NCI-H69 (cell line): ENCODE results near the gene MARCKSL1.
"Not testable (repeated sequence)": the region's sequence is repeated elsewhere in the genome, so short reads cannot be mapped to it uniquely, and the experiment has no call there.

ENCODE experiments used
- DNase-seq: peaks from one replicate; lab custom pipeline; 2025; lab: John Stamatoyannopoulos, UW

Gene MARCKSL1, protein sequence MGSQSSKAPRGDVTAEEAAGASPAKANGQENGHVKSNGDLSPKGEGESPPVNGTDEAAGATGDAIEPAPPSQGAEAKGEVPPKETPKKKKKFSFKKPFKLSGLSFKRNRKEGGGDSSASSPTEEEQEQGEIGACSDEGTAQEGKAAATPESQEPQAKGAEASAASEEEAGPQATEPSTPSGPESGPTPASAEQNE

DNA sequence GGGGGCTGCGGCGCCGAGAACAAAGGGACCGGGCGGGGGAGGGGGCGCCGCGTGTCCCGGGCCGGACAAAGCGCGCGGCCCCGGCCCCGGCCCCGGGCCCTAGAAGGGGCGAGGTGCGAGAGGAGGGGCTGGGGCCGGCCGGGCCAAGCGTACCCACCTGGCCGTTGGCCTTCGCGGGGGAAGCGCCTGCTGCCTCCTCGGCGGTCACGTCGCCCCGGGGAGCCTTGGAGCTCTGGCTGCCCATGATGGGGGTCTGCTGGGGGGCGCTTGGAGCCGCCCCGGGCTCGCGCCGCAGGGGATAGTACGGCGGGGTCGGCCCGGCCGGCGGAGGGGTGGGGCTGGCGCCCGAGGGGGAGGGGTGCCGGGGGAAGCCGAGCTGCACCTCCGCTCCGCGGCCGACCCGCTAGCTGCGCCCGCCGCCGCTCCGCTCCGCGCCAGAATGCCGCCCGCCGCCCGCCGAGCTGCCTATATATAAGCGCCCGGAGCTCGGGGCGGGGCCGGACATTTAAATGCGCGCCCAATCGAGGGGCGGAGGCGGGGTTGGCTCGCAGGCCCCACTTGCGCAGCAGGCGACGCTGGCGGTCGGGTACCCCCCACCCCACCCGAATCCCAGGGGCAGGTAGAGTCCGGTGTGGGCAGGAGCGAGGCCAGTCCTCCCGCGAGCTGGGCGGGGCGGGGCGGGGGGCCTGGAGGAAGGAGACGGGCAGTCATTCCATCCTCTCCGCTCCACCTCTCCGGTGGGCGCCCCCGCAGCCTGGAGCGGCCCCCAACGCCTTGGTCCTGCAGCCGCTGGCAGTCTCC, at the start of gene MARCKSL1:
Gene MARCKSL1 (minus strand): TSS at position 444 of the 801 bp plus-strand sequence. CDS start 200 bp downstream, at position 244.
- DNase-seq: peak; percentile 82

DNA sequence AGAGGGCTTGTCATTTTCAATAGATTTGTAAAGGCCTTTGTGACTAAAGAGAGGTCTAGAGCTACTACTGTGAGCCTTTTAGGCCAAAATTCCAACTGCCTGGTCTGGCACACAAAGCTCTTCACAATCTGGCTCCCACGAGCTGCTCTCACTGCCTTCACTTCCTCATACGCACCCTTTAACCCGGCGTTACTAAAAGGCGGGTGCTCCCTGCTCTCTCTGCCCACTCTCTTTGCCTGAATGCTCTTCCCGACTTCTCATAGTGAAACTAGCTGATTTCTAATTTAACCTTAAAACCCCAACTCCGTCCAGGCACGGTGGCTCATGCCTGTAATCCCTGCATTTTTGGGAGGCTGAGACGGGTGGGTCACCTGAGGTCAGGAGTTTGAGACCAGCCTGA, 44.0 kb upstream of the MARCKSL1 start:
- no peak for DNase-seq

DNA sequence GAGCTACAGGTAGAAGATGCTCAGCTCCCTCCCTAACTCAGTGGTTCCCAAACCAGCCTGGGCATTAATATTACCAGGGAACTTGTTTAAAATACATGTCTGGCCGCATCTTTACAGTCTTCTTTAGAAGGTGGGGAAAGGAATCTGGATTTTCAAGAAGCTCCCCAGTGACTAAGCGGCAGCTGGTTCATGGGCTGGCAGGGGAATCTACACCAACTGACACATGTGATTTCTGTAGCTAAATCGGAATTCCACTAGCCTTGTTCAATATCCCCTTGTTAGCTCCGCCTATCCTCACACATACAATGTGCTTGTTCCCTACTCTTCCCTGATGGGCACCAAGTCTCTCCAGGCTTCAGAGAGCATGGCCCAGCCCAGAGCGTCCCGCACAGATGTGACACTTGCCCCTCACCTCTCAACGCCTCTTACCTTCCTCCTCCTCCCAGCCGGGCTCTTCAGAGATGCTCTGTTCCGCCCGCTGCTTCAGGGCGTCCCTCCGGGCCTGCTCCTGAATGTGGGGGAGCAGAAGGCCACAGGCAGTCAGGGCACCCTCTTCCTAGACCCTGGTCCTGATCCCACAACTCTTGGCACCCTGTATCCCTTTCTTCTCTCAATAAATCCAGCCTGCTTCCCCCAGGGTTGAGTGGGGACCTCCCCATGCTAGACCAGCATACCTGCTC, 41.6 kb upstream of the MARCKSL1 start:
- no peak for DNase-seq

DNA sequence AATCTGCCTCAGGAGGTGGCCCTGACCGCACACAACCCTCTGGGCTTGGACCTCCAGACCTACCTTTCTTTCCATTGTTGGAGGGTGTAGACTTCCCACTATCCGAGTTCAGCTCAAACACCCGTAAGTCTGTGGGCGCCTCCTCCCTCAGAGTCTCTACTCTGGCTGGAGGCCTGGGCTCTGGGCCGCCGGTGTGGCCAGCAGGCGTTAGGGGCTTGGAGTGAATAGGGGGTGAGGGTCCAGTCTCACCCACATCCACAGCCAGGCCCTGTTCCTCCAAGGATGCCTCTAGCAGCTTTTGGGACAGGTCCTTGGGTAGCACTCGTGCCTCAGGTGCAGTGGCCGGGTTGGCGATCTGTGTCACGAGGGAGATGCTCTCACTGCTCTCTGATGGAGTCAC, 40.2 kb upstream of the MARCKSL1 start:
- DNase-seq: no peak

DNA sequence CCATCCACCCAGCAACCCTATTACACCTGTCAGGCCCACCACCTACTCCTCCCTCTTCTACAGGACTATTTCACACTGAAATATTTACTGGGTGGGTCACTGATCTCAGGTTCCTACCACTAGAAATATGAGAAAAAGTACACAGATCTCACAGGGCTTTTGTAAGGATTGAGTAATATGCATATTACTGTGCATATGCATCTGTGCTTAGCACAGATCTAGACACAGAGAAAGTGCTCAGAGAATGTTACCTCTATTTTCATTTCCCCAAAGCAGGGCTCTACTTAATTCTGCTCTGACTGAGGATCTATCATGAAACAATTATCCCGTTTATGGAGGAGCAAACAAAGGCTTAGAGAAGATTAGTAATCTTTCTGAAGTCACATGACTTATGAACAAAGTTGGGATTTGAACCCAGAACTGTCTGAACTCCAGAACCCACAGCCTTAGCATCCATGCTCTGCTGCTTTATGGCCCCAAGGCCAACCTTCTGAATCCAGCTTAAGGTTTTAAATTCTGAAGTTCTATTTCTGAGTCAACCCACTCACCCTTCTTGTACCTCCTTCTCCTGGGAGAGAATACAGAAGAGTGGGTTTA, 38.1 kb upstream of the MARCKSL1 start:
- DNase-seq: no peak

DNA sequence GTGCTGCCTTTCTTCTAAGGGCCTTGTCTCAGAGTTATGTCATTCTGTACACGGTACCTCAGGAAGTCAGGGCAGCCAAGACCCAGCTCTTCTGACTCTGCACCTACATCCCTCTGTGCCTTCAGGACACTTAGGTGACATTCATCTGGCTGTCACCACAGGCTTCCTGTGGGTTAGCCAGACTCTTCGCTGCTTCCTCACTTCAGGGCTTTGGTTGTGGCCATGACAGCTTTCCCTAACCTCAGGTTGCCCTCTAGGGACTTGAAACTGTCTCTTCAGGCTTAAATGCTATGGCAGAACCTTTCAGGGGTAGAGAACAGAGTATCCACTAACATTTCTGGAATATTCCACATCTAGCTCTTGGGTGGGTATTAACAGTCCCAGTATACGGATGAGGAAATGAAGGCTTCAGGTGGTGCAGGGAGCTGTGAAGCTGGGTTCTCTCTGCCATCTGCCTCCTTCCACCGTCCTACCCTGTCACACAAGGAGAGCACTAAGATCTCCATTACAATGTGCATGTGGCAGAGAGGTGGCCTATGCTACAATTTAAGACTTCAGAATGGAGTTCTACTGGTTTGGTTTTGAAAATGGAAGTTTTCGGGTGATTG, 36.2 kb upstream of the MARCKSL1 start:
- DNase-seq: no peak

DNA sequence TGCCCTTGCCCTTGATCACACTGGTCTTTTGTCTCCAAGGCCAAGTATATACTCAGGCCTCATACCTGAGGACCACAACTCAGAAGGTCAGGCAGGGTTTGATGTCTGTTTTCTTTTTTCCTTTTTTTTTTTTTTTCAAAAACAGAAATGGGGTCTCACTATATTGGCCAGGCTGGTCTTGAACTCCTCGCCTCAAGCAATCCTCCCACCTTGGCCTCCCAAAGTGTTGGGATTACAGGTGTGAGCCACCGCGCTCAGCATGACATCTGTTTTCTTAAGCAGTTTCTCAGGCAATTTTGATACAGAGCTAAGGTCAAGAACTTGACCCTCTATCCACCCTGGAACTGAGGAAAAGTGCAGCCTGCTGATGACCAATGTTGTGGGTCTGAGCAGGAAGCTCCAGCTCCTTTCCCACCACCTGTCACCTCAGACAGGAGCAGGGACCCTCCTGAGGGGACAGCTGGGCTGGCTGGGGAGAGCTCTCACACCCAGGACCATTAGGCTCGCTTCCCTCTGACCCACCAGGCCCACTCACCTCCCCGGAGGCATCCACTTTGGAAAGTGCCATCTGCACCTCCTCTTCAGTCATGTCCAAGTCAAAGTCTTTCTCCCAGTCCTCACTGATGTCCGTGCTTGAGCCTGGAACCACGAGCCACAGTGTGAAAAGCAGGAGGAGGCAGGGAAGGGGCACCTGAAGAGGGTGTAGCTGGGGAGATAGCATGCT, 32.0 kb upstream of the MARCKSL1 start:
- DNase-seq: no peak

DNA sequence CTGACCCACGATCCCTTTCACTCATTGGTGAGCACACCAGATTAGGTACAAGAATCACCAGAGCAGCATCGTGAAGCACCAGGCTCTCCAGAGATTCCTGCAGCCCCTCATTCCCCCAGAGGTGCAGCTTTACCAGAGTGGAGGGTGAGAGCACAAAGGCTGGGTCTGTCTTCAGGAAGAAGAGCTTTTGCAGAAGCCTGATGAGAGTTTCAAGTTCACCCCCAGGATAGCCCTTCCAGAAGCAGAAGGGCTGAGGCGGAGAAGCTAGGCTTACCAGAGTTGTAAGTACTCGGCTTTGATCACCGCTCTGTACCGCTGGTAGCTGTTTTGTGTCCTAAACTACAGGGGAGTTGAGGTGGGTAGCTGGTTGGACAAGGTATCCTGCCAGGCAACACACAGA, 29.4 kb upstream of the MARCKSL1 start:
- DNase-seq: no peak

DNA sequence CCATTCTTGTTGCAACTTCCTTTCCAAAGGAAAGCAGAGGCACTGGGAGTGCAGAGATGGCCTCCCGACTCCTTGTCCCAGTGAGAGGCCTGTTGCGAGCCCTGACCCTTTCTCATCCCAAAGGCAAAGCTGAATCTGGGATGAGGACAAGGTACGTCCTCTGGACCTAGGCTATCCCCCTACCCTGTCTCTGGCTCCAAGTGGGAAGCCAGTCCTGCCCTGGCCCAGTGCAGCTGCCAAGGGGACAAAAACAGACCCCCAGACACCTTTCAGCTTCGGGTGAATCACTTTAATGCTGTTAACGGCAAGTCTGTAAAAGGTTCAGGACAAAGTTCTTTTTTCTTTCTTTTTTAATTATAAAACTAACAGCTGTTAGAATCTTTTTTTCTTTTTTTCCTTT, 28.8 kb upstream of the MARCKSL1 start:
- DNase-seq: no peak

DNA sequence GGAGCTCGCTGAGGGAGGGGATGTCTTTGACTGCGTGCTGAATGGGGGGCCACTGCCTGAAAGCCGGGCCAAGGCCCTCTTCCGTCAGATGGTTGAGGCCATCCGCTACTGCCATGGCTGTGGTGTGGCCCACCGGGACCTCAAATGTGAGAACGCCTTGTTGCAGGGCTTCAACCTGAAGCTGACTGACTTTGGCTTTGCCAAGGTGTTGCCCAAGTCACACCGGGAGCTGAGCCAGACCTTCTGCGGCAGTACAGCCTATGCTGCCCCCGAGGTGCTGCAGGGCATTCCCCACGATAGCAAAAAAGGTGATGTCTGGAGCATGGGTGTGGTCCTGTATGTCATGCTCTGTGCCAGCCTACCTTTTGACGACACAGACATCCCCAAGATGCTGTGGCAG, 27.7 kb upstream of the MARCKSL1 start:
- DNase-seq: no peak

DNA sequence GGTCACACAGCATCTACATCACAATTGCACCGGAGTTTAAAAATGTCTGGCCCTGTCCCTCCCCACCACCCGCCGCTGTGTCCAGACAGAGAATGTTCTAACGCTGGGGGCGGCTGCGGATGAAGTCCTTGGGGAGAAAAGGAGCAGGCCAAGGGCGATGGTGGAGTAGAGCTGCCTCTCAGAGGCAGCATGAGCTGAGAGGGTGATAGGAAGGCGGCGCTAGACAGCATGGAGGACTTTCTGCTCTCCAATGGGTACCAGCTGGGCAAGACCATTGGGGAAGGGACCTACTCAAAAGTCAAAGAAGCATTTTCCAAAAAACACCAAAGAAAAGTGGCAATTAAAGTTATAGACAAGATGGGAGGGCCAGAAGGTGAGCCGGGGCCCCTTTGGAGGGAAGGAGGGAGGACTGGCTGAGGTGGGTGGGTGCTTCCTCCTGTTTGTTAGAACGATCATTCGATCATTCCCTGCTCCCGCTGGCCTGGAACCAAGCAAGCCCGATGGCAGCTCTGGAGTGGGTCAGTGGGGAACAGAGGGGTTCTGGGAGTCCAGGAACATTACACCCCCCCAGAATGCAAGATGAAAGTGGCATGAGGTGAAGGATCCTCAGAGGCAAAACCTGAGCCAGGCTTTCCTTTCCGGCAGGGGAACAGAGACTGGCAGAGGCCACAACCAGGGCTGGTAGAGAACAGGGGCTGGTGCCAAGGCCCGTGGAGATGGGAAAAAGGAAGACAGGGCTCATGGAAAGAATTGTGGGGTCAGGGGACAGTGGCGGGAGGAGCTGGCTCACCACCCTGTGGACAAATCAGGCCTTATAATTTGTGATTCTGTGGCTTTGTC, 26.7 kb upstream of the MARCKSL1 start, which contains the start of the genes FAM229A and TSSK3:
Gene FAM229A (minus strand): TSS at position 12 of the 840 bp plus-strand sequence. CDS start 394 bp downstream, outside the sequence.
Gene TSSK3 (plus strand): TSS at position 66 of the 840 bp plus-strand sequence. CDS start 163 bp downstream, at position 229.
- DNase-seq: no peak

DNA sequence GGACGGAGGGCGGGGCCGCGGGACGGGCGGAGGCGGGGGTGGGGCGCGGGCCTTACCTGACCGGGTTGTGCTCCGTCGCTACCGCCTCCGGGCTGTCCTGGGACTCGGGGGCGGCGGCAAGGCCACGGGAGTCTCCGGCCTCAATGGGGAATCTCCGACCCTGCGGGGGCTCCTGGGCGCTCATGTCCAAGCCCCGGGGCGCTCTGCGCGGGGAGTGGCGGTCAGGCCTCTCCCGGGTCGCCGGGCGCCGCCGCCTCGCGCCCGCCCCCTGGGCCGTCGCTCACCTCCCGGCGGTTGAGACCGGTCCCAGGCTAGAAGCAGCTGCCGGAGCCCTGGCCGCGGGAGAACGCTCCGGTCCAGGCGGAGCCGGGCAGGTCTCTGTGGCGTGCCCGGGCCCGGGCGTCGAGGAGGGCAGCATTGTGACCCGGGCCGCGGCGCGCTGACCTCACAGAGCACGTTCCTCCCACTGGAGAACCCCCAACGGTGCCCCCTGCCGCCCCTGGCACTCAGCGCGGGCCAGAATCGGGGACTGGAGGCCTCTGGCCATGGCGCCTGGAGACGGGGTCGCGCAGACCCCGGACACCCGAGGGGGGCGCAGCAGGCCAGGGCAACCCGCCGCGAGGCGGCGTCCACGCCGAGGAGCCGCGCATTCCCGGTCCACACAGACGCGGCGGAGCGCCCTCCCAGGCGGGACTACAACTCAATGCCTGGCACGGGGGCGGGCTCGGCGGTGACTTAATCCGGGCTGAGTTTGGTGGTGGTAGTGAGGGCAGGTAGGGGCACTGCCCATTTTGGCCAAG, 25.8 kb upstream of the MARCKSL1 start:
- peak; percentile 27 for DNase-seq

DNA sequence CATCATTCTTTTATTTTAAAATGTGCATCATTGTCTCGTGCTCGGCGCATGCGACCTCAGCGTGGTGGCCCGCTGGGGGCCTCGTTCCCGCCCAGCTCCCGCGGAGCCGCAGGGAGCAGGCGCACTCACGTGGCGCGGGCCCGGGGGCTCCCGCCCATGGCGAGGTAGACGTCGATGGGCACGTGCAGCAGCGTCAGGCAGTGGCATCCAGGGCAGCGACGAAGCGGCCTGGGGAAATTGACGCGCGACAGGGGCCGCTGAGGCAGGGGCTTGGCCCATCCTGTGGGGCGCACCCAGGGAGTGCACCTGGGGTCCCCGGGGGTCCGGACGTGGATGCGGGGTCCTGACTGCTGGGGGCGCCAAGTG, 25.3 kb upstream of the MARCKSL1 start:
- DNase-seq: no peak

DNA sequence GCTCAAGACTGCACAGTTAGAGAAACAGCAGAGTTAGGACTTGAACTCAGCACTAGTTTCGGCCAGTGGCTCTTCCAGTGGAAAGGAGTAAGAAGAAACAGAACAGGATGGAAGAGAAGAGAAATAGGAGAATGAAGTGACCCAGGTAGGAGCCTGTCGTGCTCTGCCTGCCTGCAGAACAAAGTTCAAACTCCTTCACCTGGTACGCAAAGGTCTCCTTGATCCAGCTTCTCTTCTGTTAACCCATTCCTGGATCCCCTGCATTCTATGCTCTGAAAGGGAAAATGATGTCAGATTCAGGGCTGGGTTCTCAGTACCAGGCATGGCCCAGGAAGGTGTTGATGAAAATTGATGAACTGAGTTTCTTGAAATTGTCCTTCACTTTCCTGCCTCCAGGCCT, 22.4 kb upstream of the MARCKSL1 start:
- DNase-seq: no peak

DNA sequence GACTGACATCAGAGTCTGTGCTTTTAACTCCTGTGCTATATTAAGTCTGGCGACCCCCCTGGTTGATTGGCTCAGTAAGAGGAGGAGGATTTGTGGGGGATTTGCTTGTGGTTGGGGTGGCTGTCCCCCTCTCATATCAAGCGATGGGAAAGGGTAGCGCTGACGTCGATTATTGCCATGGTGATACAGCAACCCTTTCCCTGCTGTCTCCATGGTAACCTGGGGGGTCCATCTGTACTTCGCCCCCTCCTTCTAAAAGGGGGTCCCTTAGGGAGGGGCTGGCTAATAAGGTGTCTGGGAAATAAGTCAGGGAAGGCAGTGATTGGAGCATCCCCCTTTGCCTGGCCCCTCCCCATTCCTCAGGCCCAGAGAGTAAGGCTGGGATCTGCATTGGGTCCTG, 21.6 kb upstream of the MARCKSL1 start:
- no peak for DNase-seq

DNA sequence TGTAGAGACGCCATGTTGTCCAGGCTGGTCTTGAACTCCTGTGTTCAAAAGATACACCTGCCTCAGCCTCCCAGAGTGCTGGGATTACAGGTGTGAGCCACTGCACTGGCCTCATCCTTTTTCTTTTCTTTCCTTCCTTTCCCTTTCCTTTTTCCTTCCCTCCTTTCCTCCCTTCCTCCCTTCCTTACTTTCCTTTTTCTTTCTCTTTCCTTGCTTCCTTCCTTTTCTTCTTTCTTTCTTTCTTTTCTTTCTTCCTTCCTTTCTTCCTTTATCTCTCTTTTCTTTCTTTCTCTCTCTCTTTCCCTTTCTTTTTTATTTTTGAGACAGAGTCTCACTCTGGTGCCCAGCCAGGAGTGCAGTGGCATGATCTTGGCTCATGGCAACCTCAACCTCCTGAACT, 20.4 kb upstream of the MARCKSL1 start:
- DNase-seq: no peak

DNA sequence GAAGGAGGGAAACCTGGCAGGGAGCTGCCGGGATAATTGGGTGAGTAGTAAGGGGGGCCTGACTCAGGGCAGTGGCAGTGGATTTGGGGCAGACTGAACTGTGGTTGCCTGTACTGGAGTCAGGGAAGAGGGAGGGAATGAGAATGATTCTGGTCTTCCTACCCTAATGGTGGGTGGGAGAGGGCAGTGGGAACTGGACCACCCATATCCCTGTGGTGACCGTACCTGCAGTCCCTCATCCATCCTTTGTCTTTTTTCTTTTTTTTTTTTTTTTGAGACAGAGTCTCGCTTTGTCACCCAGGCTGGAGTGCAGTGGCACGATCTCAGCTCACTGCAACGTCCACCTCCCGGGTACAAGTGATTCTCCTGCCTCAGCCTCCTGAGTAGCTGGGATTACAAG, 19.7 kb upstream of the MARCKSL1 start:
- not testable (repeated sequence) for DNase-seq

DNA sequence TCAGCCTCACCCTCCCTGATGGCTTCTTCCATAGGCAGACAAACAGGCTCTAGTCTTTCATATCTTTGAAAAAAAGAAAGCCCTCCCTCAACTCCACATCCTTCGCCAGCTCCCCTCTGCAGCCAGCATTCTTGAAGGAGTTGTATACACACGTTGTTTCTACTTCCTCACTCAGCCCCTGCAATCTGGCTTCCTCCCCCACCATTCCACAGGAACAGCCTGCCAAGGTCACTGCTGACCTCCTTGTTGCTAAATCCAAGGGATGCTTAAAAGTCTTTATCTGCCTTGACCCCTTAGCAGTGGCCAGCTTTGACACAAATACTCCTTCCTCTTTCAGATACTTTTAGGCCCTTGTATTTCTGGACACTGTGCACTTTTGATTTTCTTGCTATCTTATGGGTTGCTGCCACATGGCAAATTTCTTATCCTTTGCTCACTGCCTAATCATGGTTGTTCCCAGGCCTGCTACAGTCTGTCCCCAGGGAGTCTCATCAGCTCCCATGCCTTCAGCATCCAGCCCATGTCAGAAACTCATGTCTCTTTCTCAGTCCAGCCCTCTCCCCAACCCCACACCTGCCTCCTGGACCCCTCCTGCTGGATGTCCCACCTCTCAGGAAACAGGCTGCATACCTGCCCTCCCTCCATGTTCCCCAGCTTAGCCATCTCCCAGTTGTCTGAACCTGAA, 18.0 kb upstream of the MARCKSL1 start:
- no peak for DNase-seq

DNA sequence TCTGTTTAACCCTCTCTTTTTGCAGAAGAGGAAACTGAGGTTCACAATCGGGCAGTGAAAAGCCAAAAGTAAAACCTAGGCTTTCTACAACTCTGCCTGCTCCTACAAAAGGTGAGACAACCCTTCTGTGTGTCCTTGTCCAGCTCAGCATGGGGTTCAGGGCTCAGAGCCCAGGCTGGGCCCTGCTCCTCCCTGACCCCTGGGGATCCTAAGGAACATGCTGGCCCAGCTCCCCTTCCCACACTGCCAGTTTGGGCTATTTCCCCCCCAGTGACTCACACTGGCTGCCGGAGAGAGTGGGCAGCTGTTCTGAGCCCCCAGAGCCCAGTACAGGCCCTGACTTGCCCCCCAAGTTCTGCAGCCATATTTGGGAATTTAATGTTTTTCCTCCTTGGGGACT, 17.4 kb upstream of the MARCKSL1 start:
- no peak for DNase-seq
